Measurements from ENCODE around the gene JAG2. TPM values are rescaled to one million over a fixed set of nuclear protein-coding genes. Genes with fewer than 3 reads are reported as not detected.

JAG2 gene
- total RNA-seq, 1 donor from 2014 or later = 7.5 TPM

- peaks cover 5% of the 10 kb centered on the region for H3K4me1 Mint-ChIP-seq (ENCODE audit: unreplicated experiment)
- no peak overlapping the region for H3K4me3 Mint-ChIP-seq (ENCODE audit: unreplicated experiment)
- peaks cover 14% of the 10 kb centered on the region for H3K36me3 Mint-ChIP-seq (ENCODE audit: unreplicated experiment)
- no peak for TF ChIP-seq CTCF (IDR thresholded peaks at IDR 0.05)
- no peaks in the 10 kb centered on the region for H3K9me3 Mint-ChIP-seq (ENCODE audit: unreplicated experiment)
- no peak for DNase-seq (ENCODE audit: extremely low spot score, unreplicated experiment)
- H3K27me3 Mint-ChIP-seq (ENCODE audit: unreplicated experiment) = no peaks in the 10 kb centered on the region
- H3K27ac Mint-ChIP-seq (ENCODE audit: unreplicated experiment) = no peak overlapping the region
Measured at GRCh38 chr14:105214324-105214915, 45.8 kb upstream of the JAG2 start.

- Mint-ChIP-seq H3K27me3 (ENCODE audit: unreplicated experiment) (no peaks in the 10 kb centered on the region), H3K27ac (ENCODE audit: unreplicated experiment) (no peak overlapping the region), H3K9me3 (ENCODE audit: unreplicated experiment) (no peaks in the 10 kb centered on the region), H3K4me3 (ENCODE audit: unreplicated experiment) (no peak overlapping the region), H3K36me3 (ENCODE audit: unreplicated experiment) (peaks cover 8% of the 10 kb centered on the region), H3K4me1 (ENCODE audit: unreplicated experiment) (peaks cover 5% of the 10 kb centered on the region)
- no peak for DNase-seq (ENCODE audit: extremely low spot score, unreplicated experiment)
- no peak for TF ChIP-seq CTCF (IDR thresholded peaks at IDR 0.05)
Measured at GRCh38 chr14:105213361-105213760, 44.8 kb upstream of the JAG2 start.

GRCh38 chr14:105212541-105213300 is 44.1 kb upstream of the JAG2 start:
- Mint-ChIP-seq H3K27me3 (ENCODE audit: unreplicated experiment) (no peaks in the 10 kb centered on the region), H3K4me1 (ENCODE audit: unreplicated experiment) (peaks cover 5% of the 10 kb centered on the region), H3K27ac (ENCODE audit: unreplicated experiment) (no peak overlapping the region), H3K4me3 (ENCODE audit: unreplicated experiment) (no peak overlapping the region), H3K36me3 (ENCODE audit: unreplicated experiment) (peaks cover 6% of the 10 kb centered on the region), H3K9me3 (ENCODE audit: unreplicated experiment) (no peaks in the 10 kb centered on the region)
- TF ChIP-seq CTCF (IDR thresholded peaks at IDR 0.05) = no peak
- DNase-seq (ENCODE audit: extremely low spot score, unreplicated experiment) = no peak

GRCh38 chr14:105211758-105212089 is 43.1 kb upstream of the JAG2 start:
- Mint-ChIP-seq H3K4me1 (ENCODE audit: unreplicated experiment) (peaks cover 5% of the 10 kb centered on the region), H3K27me3 (ENCODE audit: unreplicated experiment) (no peaks in the 10 kb centered on the region), H3K27ac (ENCODE audit: unreplicated experiment) (no peak overlapping the region), H3K9me3 (ENCODE audit: unreplicated experiment) (no peaks in the 10 kb centered on the region), H3K36me3 (ENCODE audit: unreplicated experiment) (peaks cover 6% of the 10 kb centered on the region), H3K4me3 (ENCODE audit: unreplicated experiment) (no peak overlapping the region)
- no peak for DNase-seq (ENCODE audit: extremely low spot score, unreplicated experiment)
- TF ChIP-seq CTCF (IDR thresholded peaks at IDR 0.05) = no peak

- Mint-ChIP-seq H3K36me3 (ENCODE audit: unreplicated experiment) (peaks cover 6% of the 10 kb centered on the region), H3K4me1 (ENCODE audit: unreplicated experiment) (peaks cover 5% of the 10 kb centered on the region), H3K27me3 (ENCODE audit: unreplicated experiment) (no peaks in the 10 kb centered on the region), H3K9me3 (ENCODE audit: unreplicated experiment) (no peaks in the 10 kb centered on the region), H3K27ac (ENCODE audit: unreplicated experiment) (no peak overlapping the region), H3K4me3 (ENCODE audit: unreplicated experiment) (no peak overlapping the region)
- no peak for DNase-seq (ENCODE audit: extremely low spot score, unreplicated experiment)
- no peak for TF ChIP-seq CTCF (IDR thresholded peaks at IDR 0.05)
Measured at GRCh38 chr14:105211086-105211757, 42.6 kb upstream of the JAG2 start.

Measured in osteocyte (in vitro differentiated cells).